Panc1 (cell line): ENCODE measurements around the gene GNAS-AS1. TPM values are rescaled to one million over a fixed set of nuclear protein-coding genes. Genes with fewer than 3 reads are reported as not detected.

ENCODE experiments used
- ATAC-seq: fragments of 200-7000 bp; cut with Tn5 transposase; 2 replicates; pipeline ENCODE4 v1.9.1; 2020; ENCODE audit warnings: mild to moderate bottlenecking, moderate library complexity
- BruUV-seq: library from RNA; stranded (reverse); fragments of 400-500 nt; replicated peaks from 2 replicates; lab custom pipeline; 2021; lab: Mats Ljungman, UMichigan
- CTCF ChIA-PET: fragments of 300-600 bp; sonication (Branson Sonifier 250); formaldehyde crosslinking; loops from one replicate; lab custom pipeline; 2022; ENCODE audit warnings: antibody characterized with exemption; lab: Charles Lee
- POLR2A ChIA-PET: fragments of 300-600 bp; sonication (Branson Sonifier 250); formaldehyde crosslinking; loops from one replicate; lab custom pipeline; 2022; ENCODE audit warnings: antibody characterized with exemption; lab: Charles Lee
- DNase-seq: peaks from one replicate; pipeline ENCODE4 v3.0.0-alpha.2; 2010; ENCODE audit warnings: low read depth, low spot score
- H3K27ac ChIP-seq: 2 replicates; pipeline ENCODE4 v1.5.1; 2011; ENCODE audit warnings: mild to moderate bottlenecking, low read length, inconsistent platforms
- H3K27me3 ChIP-seq: fragments of 200-500 bp; sonication (Bioruptor generic); 2 replicates; pipeline ENCODE4 v1.6.0; 2014; ENCODE audit warnings: low read length, inconsistent platforms; ENCODE audit not compliant: control insufficient read depth, insufficient read depth
- H3K36me3 ChIP-seq: fragments of 200-500 bp; sonication (Bioruptor generic); 2 replicates; pipeline ENCODE4 v1.5.1; 2014; ENCODE audit warnings: inconsistent platforms, mild to moderate bottlenecking, low read length, moderate library complexity; ENCODE audit not compliant: control insufficient read depth, insufficient read depth
- H3K4me1 ChIP-seq: 2 replicates; pipeline ENCODE4 v1.5.1; 2011; ENCODE audit warnings: inconsistent platforms, mild to moderate bottlenecking, low read length, moderate library complexity; ENCODE audit not compliant: control insufficient read depth, insufficient read depth
- H3K4me3 ChIP-seq, 2 experiments: 2 replicates each; pipeline ENCODE4 v1.5.1; 2011 to 2012; ENCODE audit warnings: low read depth in 2 of 2, low read length in 2 of 2, mild to moderate bottlenecking in 2 of 2, inconsistent platforms in 1 of 2, moderate library complexity in 1 of 2
- H3K9me3 ChIP-seq: fragments of 200-500 bp; sonication (Bioruptor generic); 2 replicates; pipeline ENCODE4 v1.5.1; 2014; ENCODE audit warnings: low read depth, mild to moderate bottlenecking, inconsistent platforms, low read length, moderate library complexity; ENCODE audit not compliant: control insufficient read depth, insufficient read depth
- CTCF ChIP-seq: fragments of 450-650 bp; IDR thresholded peaks from 2 replicates; pipeline ENCODE4 v1.5.1; 2017; ENCODE audit warnings: mild to moderate bottlenecking
- POLR2AphosphoS5 ChIP-seq: IDR thresholded peaks from 2 replicates; pipeline ENCODE4 v1.6.1; 2012; ENCODE audit warnings: mild to moderate bottlenecking, low read depth, low read length, moderate library complexity
- SIN3A ChIP-seq: IDR thresholded peaks from 2 replicates; pipeline ENCODE4 v1.6.1; 2012; ENCODE audit warnings: low read depth, mild to moderate bottlenecking, low read length, moderate library complexity, borderline replicate concordance; ENCODE audit not compliant: insufficient read depth
- TCF7L2 ChIP-seq: IDR thresholded peaks from 2 replicates; pipeline ENCODE4 v1.6.1; 2011; ENCODE audit warnings: mild to moderate bottlenecking, low read depth, low read length, inconsistent platforms
- in situ Hi-C: cut with HindIII; loops from 2 replicates; pipeline ENCODE4 v1.10.0; 2016; ENCODE audit warnings: low sequenced_read_pairs, low pct_unique_long_range_greater_than_20kb
- intact Hi-C: fragments of 100-400 bp; cut with micrococcal nuclease; formaldehyde crosslinking; loops from one replicate; pipeline ENCODE4 v1.10.0; 2022; ENCODE audit not compliant: unreplicated experiment
- total RNA-seq: library from RNA; stranded (reverse); gene quantifications from one replicate; pipeline ENCODE4 v1.2.1, GENCODE V29; 2021; ENCODE audit not compliant: unreplicated experiment
- TF ChIP-seq, protein P1 (sequence below), 2 experiments: IDR thresholded peaks; 2 replicates each; pipeline ENCODE4 v1.6.1; 2011 to 2012; ENCODE audit warnings: low read depth in 2 of 2, control low read depth in 1 of 2, low read length in 1 of 2, mild to moderate bottlenecking in 1 of 2, moderate library complexity in 1 of 2; ENCODE audit not compliant: insufficient read depth in 1 of 2

The GNAS-AS1 gene
- total RNA-seq, 1 experiment from 2014 or later, result not detected

DNA sequence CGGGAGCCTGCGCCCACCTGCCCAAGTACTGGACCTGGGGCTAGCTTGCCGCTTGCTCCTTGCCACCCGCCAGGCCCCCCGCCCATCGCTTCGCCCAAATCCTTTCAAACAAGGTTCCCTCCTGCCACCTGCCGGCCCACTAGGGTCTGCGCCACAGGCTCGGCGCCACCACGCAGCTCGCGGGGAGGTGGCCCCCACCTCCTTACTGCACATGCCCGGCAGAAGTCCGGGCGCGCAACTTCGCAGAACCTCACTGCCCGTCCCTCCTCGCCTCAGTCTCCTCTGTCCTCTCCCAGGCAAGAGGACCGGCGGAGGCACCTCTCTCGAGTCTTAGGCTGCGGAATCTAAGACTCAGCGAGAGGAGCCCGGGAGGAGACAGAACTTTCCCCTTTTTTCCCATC, 11.2 kb downstream of the GNAS-AS1 start:
- Histone ChIP-seq H3K9me3 (no peaks in the 10 kb centered on the region), H3K27me3 (peaks cover 45% of the 10 kb centered on the region), H3K36me3 (no peaks in the 10 kb centered on the region), H3K4me1 (peaks cover 18% of the 10 kb centered on the region), H3K27ac (no peak overlapping the region), H3K4me3 (peak overlapping the region; percentile 36 to 55)
- ChIA-PET CTCF (interaction anchor here (0.6 to 0.7 kb wide), 5 partner anchors 17 to 200 kb away, joined by 3 to 7 read pairs (median 3); no protein-coding TSS in a partner anchor), POLR2A (no interaction called here)
- BruUV-seq, result no TSS peak
- intact Hi-C loops, result loop anchor here (2.0 kb wide), 1 partner anchor 189 kb away; the partner anchor contains the start of gene STX16
- TF ChIP-seq TCF7L2 (no peak), CTCF (peak; percentile 85), SIN3A (no peak), POLR2AphosphoS5 (no peak)
- TF ChIP-seq, protein P1, sequence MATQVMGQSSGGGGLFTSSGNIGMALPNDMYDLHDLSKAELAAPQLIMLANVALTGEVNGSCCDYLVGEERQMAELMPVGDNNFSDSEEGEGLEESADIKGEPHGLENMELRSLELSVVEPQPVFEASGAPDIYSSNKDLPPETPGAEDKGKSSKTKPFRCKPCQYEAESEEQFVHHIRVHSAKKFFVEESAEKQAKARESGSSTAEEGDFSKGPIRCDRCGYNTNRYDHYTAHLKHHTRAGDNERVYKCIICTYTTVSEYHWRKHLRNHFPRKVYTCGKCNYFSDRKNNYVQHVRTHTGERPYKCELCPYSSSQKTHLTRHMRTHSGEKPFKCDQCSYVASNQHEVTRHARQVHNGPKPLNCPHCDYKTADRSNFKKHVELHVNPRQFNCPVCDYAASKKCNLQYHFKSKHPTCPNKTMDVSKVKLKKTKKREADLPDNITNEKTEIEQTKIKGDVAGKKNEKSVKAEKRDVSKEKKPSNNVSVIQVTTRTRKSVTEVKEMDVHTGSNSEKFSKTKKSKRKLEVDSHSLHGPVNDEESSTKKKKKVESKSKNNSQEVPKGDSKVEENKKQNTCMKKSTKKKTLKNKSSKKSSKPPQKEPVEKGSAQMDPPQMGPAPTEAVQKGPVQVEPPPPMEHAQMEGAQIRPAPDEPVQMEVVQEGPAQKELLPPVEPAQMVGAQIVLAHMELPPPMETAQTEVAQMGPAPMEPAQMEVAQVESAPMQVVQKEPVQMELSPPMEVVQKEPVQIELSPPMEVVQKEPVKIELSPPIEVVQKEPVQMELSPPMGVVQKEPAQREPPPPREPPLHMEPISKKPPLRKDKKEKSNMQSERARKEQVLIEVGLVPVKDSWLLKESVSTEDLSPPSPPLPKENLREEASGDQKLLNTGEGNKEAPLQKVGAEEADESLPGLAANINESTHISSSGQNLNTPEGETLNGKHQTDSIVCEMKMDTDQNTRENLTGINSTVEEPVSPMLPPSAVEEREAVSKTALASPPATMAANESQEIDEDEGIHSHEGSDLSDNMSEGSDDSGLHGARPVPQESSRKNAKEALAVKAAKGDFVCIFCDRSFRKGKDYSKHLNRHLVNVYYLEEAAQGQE (IDR thresholded peaks at IDR 0.05; ENCODE audit: insufficient read depth in 1 of 2, low read depth in 2 of 2, low read length in 1 of 2), result 0 out of 4 replicates have a peak, but pooled peaks of 1 of the 2 experiments have one; percentile 20
- DNase-seq, result no peak
- ATAC-seq, result peak; percentile 88
- in situ Hi-C loops, result no loop called here

DNA sequence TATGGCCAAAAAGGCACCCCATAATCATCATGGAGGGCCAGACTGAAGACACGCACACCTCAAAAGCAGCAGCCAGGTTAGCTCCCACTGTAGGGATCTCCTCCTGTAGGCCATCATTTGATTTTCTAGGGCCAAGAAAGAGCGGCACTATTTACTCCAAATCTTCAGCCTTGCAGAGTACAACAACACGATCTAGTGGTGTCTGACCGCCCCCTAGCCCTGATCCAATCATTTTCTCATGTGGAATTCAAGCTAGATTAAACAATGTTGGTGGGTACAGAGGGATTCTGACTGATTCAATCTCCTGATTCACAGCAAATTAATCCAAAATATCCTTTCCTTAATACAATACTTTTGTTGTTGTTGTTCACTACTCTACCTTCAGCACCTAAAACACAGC, 12.5 kb downstream of the GNAS-AS1 start:
- no peak overlapping the region for H3K4me3 ChIP-seq
- H3K27me3 ChIP-seq, result peaks cover 32% of the 10 kb centered on the region
- no peak for DNase-seq
- no peak overlapping the region for H3K27ac ChIP-seq
- ATAC-seq, result no peak
- peaks cover 18% of the 10 kb centered on the region for H3K4me1 ChIP-seq
- CTCF ChIA-PET, result no interaction called here
- H3K9me3 ChIP-seq, result no peaks in the 10 kb centered on the region
- TF ChIP-seq TCF7L2 (no peak), CTCF (peak; percentile 34)
- intact Hi-C loops, result loop anchor here (2.0 kb wide), 1 partner anchor 187 kb away; the partner anchor contains the start of gene STX16
- no peaks in the 10 kb centered on the region for H3K36me3 ChIP-seq
- no TSS peak for BruUV-seq
- in situ Hi-C loops, result no loop called here
- POLR2A ChIA-PET, result no interaction called here
